Ascending aorta (tissue), 2 donors: Measurements from ENCODE around the gene P2RX6. TPM values are rescaled to one million over a fixed set of nuclear protein-coding genes. Genes with fewer than 3 reads are reported as not detected.

ENCODE experiments used
- DNase-seq, 2 donors: peaks; one replicate each; pipeline ENCODE4 v3.0.0-alpha.2; 2019; ENCODE audit warnings: low spot score in 2 of 2
- H3K27ac ChIP-seq, 2 donors: fragments of 200-600 bp; sonication (generic); one replicate each; pipeline ENCODE4 v1.5.1; 2016 to 2017; ENCODE audit warnings: mild to moderate bottlenecking in 1 of 2
- H3K27me3 ChIP-seq: fragments of 200-600 bp; sonication (generic); one replicate; pipeline ENCODE4 v1.5.1; 2017
- H3K36me3 ChIP-seq, 2 donors: fragments of 200-600 bp; sonication (generic); one replicate each; pipeline ENCODE4 v1.5.1; 2016
- H3K4me1 ChIP-seq, 2 donors: fragments of 200-600 bp; sonication (generic); one replicate each; pipeline ENCODE4 v1.5.1; 2016 to 2017; ENCODE audit warnings: mild to moderate bottlenecking in 1 of 2
- H3K4me3 ChIP-seq, 2 donors: fragments of 200-600 bp; sonication (generic); one replicate each; pipeline ENCODE4 v1.5.1; 2016 to 2017; ENCODE audit warnings: mild to moderate bottlenecking in 1 of 2
- H3K9me3 ChIP-seq, 2 donors: fragments of 200-600 bp; sonication (generic); one replicate each; pipeline ENCODE4 v1.5.1; 2016
- CTCF ChIP-seq, 3 experiments: fragments of 200-600 bp in 2 of 3; fragments of 450-650 bp in 1 of 3; sonication (generic) in 2 of 3; IDR thresholded peaks; one replicate each; pipeline ENCODE4 v1.5.1; 2016 to 2019; ENCODE audit warnings: antibody characterized with exemption in 3 of 3, mild to moderate bottlenecking in 1 of 3, moderate library complexity in 1 of 3
- intact Hi-C: fragments of 100-400 bp; cut with DNase I; formaldehyde crosslinking; loops from one replicate; pipeline ENCODE4 v1.15.1; 2023
- total RNA-seq: library from RNA; depleted of rRNA; stranded (reverse); fragments of >200 nt; gene quantifications from one replicate; pipeline ENCODE4 v1.1.0, GENCODE V29; 2016

Gene P2RX6
- total RNA-seq, 1 donor from 2014 or later = not detected

- Histone ChIP-seq H3K4me3 (no peak overlapping the region), H3K9me3 (no peaks in the 10 kb centered on the region), H3K36me3 (no peaks in the 10 kb centered on the region), H3K27me3 (no peaks in the 10 kb centered on the region), H3K27ac (no peak overlapping the region), H3K4me1 (peaks cover 10 to 18% of the 10 kb centered on the region in 2 donors)
- no peak for DNase-seq
- intact Hi-C loops = loop anchor here (5.0 kb wide), 1 partner anchor 35 kb away; the partner anchor contains the start of gene LZTR1
- no peak for TF ChIP-seq CTCF (IDR thresholded peaks at IDR 0.05)
Observed at GRCh38 chr22:21016644-21017420, 1.9 kb downstream of the P2RX6 start.

GRCh38 chr22:21018314-21018713 lies 3.3 kb downstream of the P2RX6 start:
- Histone ChIP-seq H3K9me3 (no peaks in the 10 kb centered on the region), H3K36me3 (no peaks in the 10 kb centered on the region), H3K27ac (no peak overlapping the region), H3K27me3 (no peaks in the 10 kb centered on the region), H3K4me1 (peaks cover 10 to 18% of the 10 kb centered on the region in 2 donors), H3K4me3 (no peak overlapping the region)
- intact Hi-C loops = loop anchor here (5.0 kb wide), 1 partner anchor 36 kb away; the partner anchor contains the start of gene LZTR1
- no peak for DNase-seq
- no peak for TF ChIP-seq CTCF (IDR thresholded peaks at IDR 0.05)

GRCh38 chr22:21020802-21021429 lies 6.0 kb downstream of the P2RX6 start:
- TF ChIP-seq CTCF (IDR thresholded peaks at IDR 0.05) = no peak
- Histone ChIP-seq H3K9me3 (no peaks in the 10 kb centered on the region), H3K36me3 (no peaks in the 10 kb centered on the region), H3K27me3 (no peaks in the 10 kb centered on the region), H3K4me3 (no peak overlapping the region), H3K4me1 (peaks cover 0 to 2% of the 10 kb centered on the region in 2 donors), H3K27ac (no peak overlapping the region)
- no peak for DNase-seq
- intact Hi-C loops = no loop called here

GRCh38 chr22:21022507-21022906 lies 7.5 kb downstream of the P2RX6 start:
- Histone ChIP-seq H3K36me3 (no peaks in the 10 kb centered on the region), H3K27me3 (no peaks in the 10 kb centered on the region), H3K27ac (no peak overlapping the region), H3K4me1 (no peaks in the 10 kb centered on the region), H3K4me3 (no peak overlapping the region), H3K9me3 (no peaks in the 10 kb centered on the region)
- no peak for TF ChIP-seq CTCF (IDR thresholded peaks at IDR 0.05)
- intact Hi-C loops = no loop called here
- DNase-seq = no peak

GRCh38 chr22:21022955-21023614 lies 8.1 kb downstream of the P2RX6 start:
- no peaks in the 10 kb centered on the region for H3K36me3 ChIP-seq
- H3K27me3 ChIP-seq = no peaks in the 10 kb centered on the region
- H3K4me1 ChIP-seq = no peaks in the 10 kb centered on the region
- H3K27ac ChIP-seq = no peak overlapping the region
- no peak for TF ChIP-seq CTCF (IDR thresholded peaks at IDR 0.05)
- no peaks in the 10 kb centered on the region for H3K9me3 ChIP-seq
- H3K4me3 ChIP-seq = no peak overlapping the region
- intact Hi-C loops = no loop called here
- no peak for DNase-seq
